Liver (tissue), 9 donors: Measurements from ENCODE around the gene HTR3D. TPM values are rescaled to one million over a fixed set of nuclear protein-coding genes. Genes with fewer than 3 reads are reported as not detected.
A peak's percentile ranks its signal among the peaks of the same experiment; 100 is the strongest.
"Not testable (repeated sequence)": the region's sequence is repeated elsewhere in the genome, so short reads cannot be mapped to it uniquely, and the experiment has no call there.

ENCODE experiments used
- DNase-seq: peaks from one replicate; pipeline ENCODE4 v3.0.0-alpha.2; 2017; ENCODE audit warnings: low spot score
- H3K27ac ChIP-seq, 2 donors: one replicate each; pipeline ENCODE4 v1.7.0; 2013; ENCODE audit warnings: inconsistent platforms in 2 of 2, low read length in 2 of 2, control low read depth in 1 of 2, low read depth in 1 of 2, mild to moderate bottlenecking in 1 of 2
- H3K27me3 ChIP-seq, 4 donors: one replicate each; pipeline versions ENCODE4 v1.6.1 to v1.7.0; 2013; ENCODE audit warnings: low read length in 3 of 4, inconsistent platforms in 1 of 4, mild to moderate bottlenecking in 1 of 4, moderate library complexity in 1 of 4; ENCODE audit not compliant: control insufficient read depth in 4 of 4, insufficient read depth in 4 of 4
- H3K36me3 ChIP-seq, 4 donors: one replicate each; pipeline versions ENCODE4 v1.6.1 to v1.7.0; 2013; ENCODE audit warnings: low read length in 3 of 4, mild to moderate bottlenecking in 3 of 4, low read depth in 1 of 4, moderate library complexity in 1 of 4; ENCODE audit not compliant: control insufficient read depth in 4 of 4, insufficient read depth in 3 of 4
- H3K4me1 ChIP-seq, 4 donors: one replicate each; pipeline versions ENCODE4 v1.6.1 to v1.7.0; 2013; ENCODE audit warnings: low read length in 3 of 4, mild to moderate bottlenecking in 3 of 4, moderate library complexity in 1 of 4; ENCODE audit not compliant: control insufficient read depth in 4 of 4, insufficient read depth in 4 of 4
- H3K4me3 ChIP-seq, 3 donors: one replicate each; pipeline versions ENCODE4 v1.6.1 to v1.7.0; 2013; ENCODE audit warnings: low read length in 3 of 3, control low read depth in 1 of 3, low read depth in 1 of 3, mild to moderate bottlenecking in 1 of 3
- H3K9ac ChIP-seq, 2 donors: one replicate each; pipeline ENCODE4 v1.7.0; 2013; ENCODE audit warnings: low read length in 2 of 2, mild to moderate bottlenecking in 2 of 2, moderate library complexity in 2 of 2, control low read depth in 1 of 2, low read depth in 1 of 2
- H3K9me3 ChIP-seq, 4 donors: one replicate each; pipeline versions ENCODE4 v1.6.1 to v1.7.0; 2013; ENCODE audit warnings: low read length in 3 of 4; ENCODE audit not compliant: control insufficient read depth in 4 of 4
- EGR1 ChIP-seq, 2 donors: IDR thresholded peaks; 2 replicates each; pipeline ENCODE4 v1.6.1; 2016 to 2018; ENCODE audit warnings: antibody characterized with exemption in 2 of 2, low read depth in 2 of 2
- FOXA1 ChIP-seq: IDR thresholded peaks from 2 replicates; pipeline ENCODE4 v1.6.1; 2016; ENCODE audit warnings: antibody characterized with exemption
- FOXA2 ChIP-seq: IDR thresholded peaks from 2 replicates; pipeline ENCODE4 v1.6.1; 2016; ENCODE audit warnings: antibody characterized with exemption
- GABPA ChIP-seq, 2 donors: IDR thresholded peaks in 1 of 2; conservative IDR thresholded peaks in 1 of 2; 2 replicates each; pipeline ENCODE4 v1.6.1; 2016; ENCODE audit warnings: antibody characterized with exemption in 2 of 2, mild to moderate bottlenecking in 1 of 2, moderate library complexity in 1 of 2
- HNF4A ChIP-seq, 2 donors: conservative IDR thresholded peaks; 2 replicates each; pipeline ENCODE4 v1.6.1; 2016; ENCODE audit warnings: antibody characterized with exemption in 2 of 2, mild to moderate bottlenecking in 2 of 2
- HNF4G ChIP-seq: IDR thresholded peaks from 2 replicates; pipeline ENCODE4 v1.6.1; 2016; ENCODE audit warnings: antibody characterized with exemption
- JUND ChIP-seq, 2 donors: IDR thresholded peaks; 2 replicates each; pipeline ENCODE4 v1.6.1; 2016; ENCODE audit warnings: antibody characterized with exemption in 2 of 2
- NR2F2 ChIP-seq: IDR thresholded peaks from 2 replicates; pipeline ENCODE4 v1.6.1; 2016; ENCODE audit warnings: antibody characterized with exemption
- RAD21 ChIP-seq, 2 donors: IDR thresholded peaks; 2 replicates each; pipeline ENCODE4 v1.6.1; 2016; ENCODE audit warnings: antibody characterized with exemption in 2 of 2, mild to moderate bottlenecking in 2 of 2
- REST ChIP-seq: IDR thresholded peaks from 2 replicates; pipeline ENCODE4 v1.6.1; 2016; ENCODE audit warnings: antibody characterized with exemption, mild to moderate bottlenecking
- RXRA ChIP-seq, 2 donors: IDR thresholded peaks; 2 replicates each; pipeline ENCODE4 v1.6.1; 2017 to 2018; ENCODE audit warnings: antibody characterized with exemption in 2 of 2, mild to moderate bottlenecking in 1 of 2
- TAF1 ChIP-seq: conservative IDR thresholded peaks from 2 replicates; pipeline ENCODE4 v1.6.1; 2016; ENCODE audit warnings: antibody characterized with exemption, mild to moderate bottlenecking
- YY1 ChIP-seq: IDR thresholded peaks from 2 replicates; pipeline ENCODE4 v1.6.1; 2016; ENCODE audit warnings: antibody characterized with exemption, mild to moderate bottlenecking
- WGBS: extraction: QIAGEN DNeasy Blood & Tissue Kit; methylation state at CpG from one replicate; pipeline ENCODE4 v1.1.7; 2013; 5-methylcytosine and 5-hydroxymethylcytosine counted together
- polyA plus RNA-seq, 2 donors: library from polyadenylated mRNA; stranded (reverse) in 1 of 2; unstranded in 1 of 2; fragments of 200-250 nt in 1 of 2; fragments of >200 nt in 1 of 2; fragmentation: Nextera tagmentation in 1 of 2; extraction: Ambion mirVana in 1 of 2; gene quantifications; one replicate each; pipeline versions ENCODE4 v1.2.1 to v1.2.3, GENCODE V29; 2013 to 2015
- total RNA-seq, 2 donors: library from RNA; depleted of rRNA; stranded (reverse); fragments of >200 nt; gene quantifications; one replicate each; pipeline ENCODE4 v1.2.3, GENCODE V29; 2014
- TF ChIP-seq, protein P1 (sequence below): fragments of 150-350 bp; IDR thresholded peaks from 2 replicates; pipeline ENCODE4 v1.5.1; 2017; ENCODE audit warnings: improper control_type of control experiment, low read depth, low read length; ENCODE audit not compliant: missing input control
- TF ChIP-seq, protein P2 (sequence below): IDR thresholded peaks from 2 replicates; pipeline ENCODE4 v1.6.1; 2016; ENCODE audit warnings: antibody characterized with exemption
- donor health status: healthy.
- donor health status: healthy.
- donor health status: healthy.
- donor health status: healthy.
- donor health status: healthy.

HTR3D gene
- total and polyA plus RNA-seq, 4 donors, result not detected

DNA sequence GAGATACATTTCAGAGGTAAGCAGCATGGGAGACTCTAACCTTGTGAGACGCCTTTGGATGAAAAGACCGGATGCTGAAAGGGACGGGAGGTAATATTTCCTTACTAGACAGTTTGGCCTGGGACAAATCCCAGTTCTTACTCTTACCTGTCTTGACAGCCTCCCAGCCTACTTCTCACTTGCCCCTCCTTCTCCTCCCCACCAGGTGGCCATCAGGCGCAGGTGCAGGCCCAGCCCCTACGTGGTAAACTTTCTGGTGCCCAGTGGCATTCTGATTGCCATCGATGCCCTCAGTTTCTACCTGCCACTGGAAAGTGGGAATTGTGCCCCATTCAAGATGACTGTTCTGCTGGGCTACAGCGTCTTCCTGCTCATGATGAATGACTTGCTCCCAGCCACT, 6.3 kb downstream of the HTR3D start:
- no peak for DNase-seq
- H3K27me3 ChIP-seq, result no peaks in the 10 kb centered on the region

DNA sequence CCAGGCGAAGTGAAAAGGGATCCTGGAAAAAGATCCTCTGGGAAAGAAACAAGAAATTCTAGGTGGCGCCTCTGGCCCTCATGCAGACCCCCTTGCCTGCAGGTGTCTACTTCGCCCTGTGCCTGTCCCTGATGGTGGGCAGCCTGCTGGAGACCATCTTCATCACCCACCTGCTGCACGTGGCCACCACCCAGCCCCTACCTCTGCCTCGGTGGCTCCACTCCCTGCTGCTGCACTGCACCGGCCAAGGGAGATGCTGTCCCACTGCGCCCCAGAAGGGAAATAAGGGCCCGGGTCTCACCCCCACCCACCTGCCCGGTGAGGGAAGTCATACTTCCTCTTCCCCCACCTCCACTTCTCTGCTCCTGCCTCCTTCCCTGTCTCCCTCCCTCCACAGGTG, 6.8 kb downstream of the HTR3D start:
- DNase-seq, H3K4me3 ChIP-seq, H3K27ac ChIP-seq, H3K9me3 ChIP-seq, H3K4me1 ChIP-seq, H3K9ac ChIP-seq, H3K36me3 ChIP-seq, H3K27me3 ChIP-seq: not testable (repeated sequence)
- 82% methylated on average over 9 of the region's 9 CpGs for WGBS

More for the DNA sequence above, 6.3 kb downstream of the HTR3D start:
- no peak overlapping the region for H3K4me3 ChIP-seq
- H3K9ac ChIP-seq, result no peak overlapping the region
- no peaks in the 10 kb centered on the region for H3K36me3 ChIP-seq
- no peaks in the 10 kb centered on the region for H3K9me3 ChIP-seq
- no peak for TF ChIP-seq FOXA2
- no peaks in the 10 kb centered on the region for H3K4me1 ChIP-seq
- WGBS, result 74% methylated on average over 7 of the region's 7 CpGs
- H3K27ac ChIP-seq, result no peak overlapping the region

GRCh38 chr3:184039414-184039813, 7.9 kb downstream of the HTR3D start:
- H3K9ac ChIP-seq, result no peak overlapping the region
- H3K36me3 ChIP-seq, result no peaks in the 10 kb centered on the region
- WGBS, result 84% methylated on average over 5 of the region's 5 CpGs
- DNase-seq, result no peak
- H3K27ac ChIP-seq, result no peak overlapping the region
- TF ChIP-seq EGR1 (IDR thresholded peaks at IDR 0.05; ENCODE audit: low read depth in 2 of 2) (no peak), YY1 (no peak), FOXA1 (no peak), FOXA2 (no peak), NR2F2 (no peak), GABPA (IDR thresholded peaks at IDR 0.05 in 1 of 2, conservative IDR thresholded peaks at IDR 0.05 in 1 of 2) (no peak), TAF1 (no peak), RAD21 (IDR thresholded peaks at IDR 0.05) (no peak)
- TF ChIP-seq, protein P1, sequence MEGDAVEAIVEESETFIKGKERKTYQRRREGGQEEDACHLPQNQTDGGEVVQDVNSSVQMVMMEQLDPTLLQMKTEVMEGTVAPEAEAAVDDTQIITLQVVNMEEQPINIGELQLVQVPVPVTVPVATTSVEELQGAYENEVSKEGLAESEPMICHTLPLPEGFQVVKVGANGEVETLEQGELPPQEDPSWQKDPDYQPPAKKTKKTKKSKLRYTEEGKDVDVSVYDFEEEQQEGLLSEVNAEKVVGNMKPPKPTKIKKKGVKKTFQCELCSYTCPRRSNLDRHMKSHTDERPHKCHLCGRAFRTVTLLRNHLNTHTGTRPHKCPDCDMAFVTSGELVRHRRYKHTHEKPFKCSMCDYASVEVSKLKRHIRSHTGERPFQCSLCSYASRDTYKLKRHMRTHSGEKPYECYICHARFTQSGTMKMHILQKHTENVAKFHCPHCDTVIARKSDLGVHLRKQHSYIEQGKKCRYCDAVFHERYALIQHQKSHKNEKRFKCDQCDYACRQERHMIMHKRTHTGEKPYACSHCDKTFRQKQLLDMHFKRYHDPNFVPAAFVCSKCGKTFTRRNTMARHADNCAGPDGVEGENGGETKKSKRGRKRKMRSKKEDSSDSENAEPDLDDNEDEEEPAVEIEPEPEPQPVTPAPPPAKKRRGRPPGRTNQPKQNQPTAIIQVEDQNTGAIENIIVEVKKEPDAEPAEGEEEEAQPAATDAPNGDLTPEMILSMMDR, result no peak
- no peaks in the 10 kb centered on the region for H3K4me1 ChIP-seq
- no peaks in the 10 kb centered on the region for H3K9me3 ChIP-seq
- no peaks in the 10 kb centered on the region for H3K27me3 ChIP-seq
- H3K4me3 ChIP-seq, result no peak overlapping the region

GRCh38 chr3:184040010-184040409, 8.5 kb downstream of the HTR3D start:
- WGBS, result 28% methylated on average over 3 of the region's 3 CpGs
- H3K36me3 ChIP-seq, result no peaks in the 10 kb centered on the region
- no peak overlapping the region for H3K9ac ChIP-seq
- no peaks in the 10 kb centered on the region for H3K27me3 ChIP-seq
- DNase-seq, result no peak
- H3K9me3 ChIP-seq, result no peaks in the 10 kb centered on the region
- no peak overlapping the region for H3K27ac ChIP-seq
- H3K4me3 ChIP-seq, result no peak overlapping the region
- H3K4me1 ChIP-seq, result no peaks in the 10 kb centered on the region
- TF ChIP-seq JUND (IDR thresholded peaks at IDR 0.05), result no peak
- no peak for TF ChIP-seq FOXA2
- no peak for TF ChIP-seq TAF1
- TF ChIP-seq YY1, result no peak
- TF ChIP-seq, protein P1, result peak; percentile 57
- TF ChIP-seq, protein P2, sequence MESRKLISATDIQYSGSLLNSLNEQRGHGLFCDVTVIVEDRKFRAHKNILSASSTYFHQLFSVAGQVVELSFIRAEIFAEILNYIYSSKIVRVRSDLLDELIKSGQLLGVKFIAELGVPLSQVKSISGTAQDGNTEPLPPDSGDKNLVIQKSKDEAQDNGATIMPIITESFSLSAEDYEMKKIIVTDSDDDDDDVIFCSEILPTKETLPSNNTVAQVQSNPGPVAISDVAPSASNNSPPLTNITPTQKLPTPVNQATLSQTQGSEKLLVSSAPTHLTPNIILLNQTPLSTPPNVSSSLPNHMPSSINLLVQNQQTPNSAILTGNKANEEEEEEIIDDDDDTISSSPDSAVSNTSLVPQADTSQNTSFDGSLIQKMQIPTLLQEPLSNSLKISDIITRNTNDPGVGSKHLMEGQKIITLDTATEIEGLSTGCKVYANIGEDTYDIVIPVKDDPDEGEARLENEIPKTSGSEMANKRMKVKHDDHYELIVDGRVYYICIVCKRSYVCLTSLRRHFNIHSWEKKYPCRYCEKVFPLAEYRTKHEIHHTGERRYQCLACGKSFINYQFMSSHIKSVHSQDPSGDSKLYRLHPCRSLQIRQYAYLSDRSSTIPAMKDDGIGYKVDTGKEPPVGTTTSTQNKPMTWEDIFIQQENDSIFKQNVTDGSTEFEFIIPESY, result no peak
- TF ChIP-seq HNF4G, result no peak
- TF ChIP-seq FOXA1, result no peak
- TF ChIP-seq RXRA (IDR thresholded peaks at IDR 0.05), result no peak
- no peak for TF ChIP-seq EGR1 (IDR thresholded peaks at IDR 0.05; ENCODE audit: low read depth in 2 of 2)
- TF ChIP-seq REST, result no peak
- no peak for TF ChIP-seq HNF4A (conservative IDR thresholded peaks at IDR 0.05)
